ENCODE measurements around the gene ITGB3. TPM values are rescaled to one million over a fixed set of nuclear protein-coding genes. Genes with fewer than 3 reads are reported as not detected.

ITGB3 gene
- total RNA-seq, 1 donor from 2014 or later = 6.6 TPM

DNA sequence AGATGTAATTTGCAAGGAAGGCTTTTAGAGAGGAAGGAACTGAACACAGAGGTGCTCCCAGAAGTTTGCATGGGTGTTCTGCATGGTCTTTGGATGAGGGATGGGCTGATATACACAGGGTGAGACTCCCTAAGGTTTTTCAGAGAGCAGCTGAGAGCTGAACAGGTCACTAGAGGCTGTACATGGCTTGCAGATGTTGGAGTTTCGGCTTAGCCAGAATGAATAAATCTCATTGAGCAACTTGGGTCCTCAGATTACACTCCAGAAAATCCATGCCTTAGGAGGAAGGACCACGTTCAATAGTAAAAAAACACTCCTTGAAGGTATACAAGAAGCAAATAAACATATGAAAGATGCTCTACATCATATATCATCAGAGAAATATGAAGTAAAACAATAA is 7.5 kb upstream of the ITGB3 start:
- Histone ChIP-seq H3K27me3 (no peaks in the 10 kb centered on the region), H3K9me3 (no peaks in the 10 kb centered on the region), H3K4me3 (no peak overlapping the region), H3K36me3 (no peaks in the 10 kb centered on the region), H3K27ac (no peak overlapping the region), H3K4me1 (no peaks in the 10 kb centered on the region)
- TF ChIP-seq, protein P1, sequence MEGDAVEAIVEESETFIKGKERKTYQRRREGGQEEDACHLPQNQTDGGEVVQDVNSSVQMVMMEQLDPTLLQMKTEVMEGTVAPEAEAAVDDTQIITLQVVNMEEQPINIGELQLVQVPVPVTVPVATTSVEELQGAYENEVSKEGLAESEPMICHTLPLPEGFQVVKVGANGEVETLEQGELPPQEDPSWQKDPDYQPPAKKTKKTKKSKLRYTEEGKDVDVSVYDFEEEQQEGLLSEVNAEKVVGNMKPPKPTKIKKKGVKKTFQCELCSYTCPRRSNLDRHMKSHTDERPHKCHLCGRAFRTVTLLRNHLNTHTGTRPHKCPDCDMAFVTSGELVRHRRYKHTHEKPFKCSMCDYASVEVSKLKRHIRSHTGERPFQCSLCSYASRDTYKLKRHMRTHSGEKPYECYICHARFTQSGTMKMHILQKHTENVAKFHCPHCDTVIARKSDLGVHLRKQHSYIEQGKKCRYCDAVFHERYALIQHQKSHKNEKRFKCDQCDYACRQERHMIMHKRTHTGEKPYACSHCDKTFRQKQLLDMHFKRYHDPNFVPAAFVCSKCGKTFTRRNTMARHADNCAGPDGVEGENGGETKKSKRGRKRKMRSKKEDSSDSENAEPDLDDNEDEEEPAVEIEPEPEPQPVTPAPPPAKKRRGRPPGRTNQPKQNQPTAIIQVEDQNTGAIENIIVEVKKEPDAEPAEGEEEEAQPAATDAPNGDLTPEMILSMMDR (IDR thresholded peaks at IDR 0.05) = no peak
- ATAC-seq (no peak), DNase-seq (no peak)
- intact Hi-C loops (cut with DNase I) = no loop called here

DNA sequence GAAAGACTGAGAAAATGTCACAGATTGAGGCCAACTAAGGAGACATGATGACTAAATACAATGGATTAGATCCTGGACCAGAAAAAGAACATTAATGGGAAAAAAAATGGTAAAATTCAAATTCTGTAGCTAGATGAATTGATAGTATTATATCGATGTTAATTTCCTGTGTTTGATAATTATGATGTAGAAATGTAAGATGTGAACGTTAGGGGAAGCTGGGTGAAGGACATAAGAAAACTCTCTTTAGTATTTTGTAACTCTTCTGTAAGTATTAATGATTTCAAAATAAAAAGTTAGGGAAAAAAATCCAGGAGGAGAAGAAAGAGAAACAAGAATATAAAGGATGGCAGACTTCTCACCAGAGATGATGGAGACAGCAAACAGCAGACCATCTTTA is 2.8 kb upstream of the ITGB3 start:
- no peak for ATAC-seq
- Histone ChIP-seq H3K27me3 (peaks cover 12% of the 10 kb centered on the region), H3K4me1 (peaks cover 9% of the 10 kb centered on the region), H3K36me3 (no peaks in the 10 kb centered on the region), H3K9me3 (no peaks in the 10 kb centered on the region), H3K27ac (no peak overlapping the region), H3K4me3 (no peak overlapping the region)
- intact Hi-C loops (cut with DNase I) = no loop called here
- no peak for DNase-seq
- TF ChIP-seq, protein P1 (IDR thresholded peaks at IDR 0.05) = no peak

DNA sequence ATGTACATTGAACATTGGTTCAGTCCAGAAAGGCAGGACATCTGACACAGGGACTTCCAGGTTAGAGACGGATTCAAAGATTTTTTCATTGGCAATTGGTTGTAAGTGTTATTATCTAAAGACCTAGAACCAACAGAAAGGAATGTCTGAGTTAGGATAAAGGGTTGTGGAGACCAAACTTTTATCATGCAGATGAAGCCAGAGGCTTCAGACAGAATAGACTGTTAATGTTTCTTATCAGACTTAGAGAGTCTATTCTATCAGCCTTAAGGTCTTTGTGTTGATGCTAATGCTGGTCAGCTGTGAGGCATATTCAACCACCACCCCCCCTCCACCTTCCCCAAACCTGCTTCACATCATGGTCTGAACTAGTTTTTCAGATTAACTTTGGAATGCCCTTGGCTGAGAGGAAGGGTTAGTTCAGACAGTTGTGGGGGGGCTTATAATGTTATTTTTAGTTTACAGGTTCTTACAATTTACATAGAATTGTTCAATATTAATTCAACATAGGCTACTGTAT is 2.1 kb upstream of the ITGB3 start:
- intact Hi-C loops (cut with DNase I) = no loop called here

DNA sequence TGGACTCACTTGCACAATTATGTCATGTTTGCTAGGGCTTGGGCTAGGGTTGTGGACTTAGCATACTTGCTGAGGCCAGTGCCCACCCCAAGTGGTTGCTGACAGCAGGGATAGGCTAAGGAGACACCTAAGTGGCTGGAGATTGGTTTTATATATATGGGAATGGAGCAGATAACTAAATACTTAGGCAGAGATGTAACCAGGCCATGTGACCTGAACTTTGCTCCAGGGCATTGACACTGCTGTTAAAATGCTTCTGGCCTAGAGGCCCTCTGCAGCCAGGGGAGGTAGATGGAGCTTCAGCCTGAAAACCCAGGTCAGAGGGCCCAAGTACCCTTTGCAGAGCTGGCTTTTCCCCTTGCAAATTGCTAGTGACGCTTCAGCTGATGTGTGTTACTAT is 1.4 kb upstream of the ITGB3 start:
- TF ChIP-seq, protein P1 (IDR thresholded peaks at IDR 0.05) = no peak

More for the DNA sequence above, 2.1 kb upstream of the ITGB3 start:
- ATAC-seq (no peak), DNase-seq (no peak)
- Histone ChIP-seq H3K4me1 (peaks cover 9% of the 10 kb centered on the region), H3K9me3 (no peaks in the 10 kb centered on the region), H3K4me3 (no peak overlapping the region), H3K36me3 (no peaks in the 10 kb centered on the region), H3K27ac (no peak overlapping the region), H3K27me3 (peaks cover 12% of the 10 kb centered on the region)
- TF ChIP-seq, protein P1 (IDR thresholded peaks at IDR 0.05) = no peak

DNA sequence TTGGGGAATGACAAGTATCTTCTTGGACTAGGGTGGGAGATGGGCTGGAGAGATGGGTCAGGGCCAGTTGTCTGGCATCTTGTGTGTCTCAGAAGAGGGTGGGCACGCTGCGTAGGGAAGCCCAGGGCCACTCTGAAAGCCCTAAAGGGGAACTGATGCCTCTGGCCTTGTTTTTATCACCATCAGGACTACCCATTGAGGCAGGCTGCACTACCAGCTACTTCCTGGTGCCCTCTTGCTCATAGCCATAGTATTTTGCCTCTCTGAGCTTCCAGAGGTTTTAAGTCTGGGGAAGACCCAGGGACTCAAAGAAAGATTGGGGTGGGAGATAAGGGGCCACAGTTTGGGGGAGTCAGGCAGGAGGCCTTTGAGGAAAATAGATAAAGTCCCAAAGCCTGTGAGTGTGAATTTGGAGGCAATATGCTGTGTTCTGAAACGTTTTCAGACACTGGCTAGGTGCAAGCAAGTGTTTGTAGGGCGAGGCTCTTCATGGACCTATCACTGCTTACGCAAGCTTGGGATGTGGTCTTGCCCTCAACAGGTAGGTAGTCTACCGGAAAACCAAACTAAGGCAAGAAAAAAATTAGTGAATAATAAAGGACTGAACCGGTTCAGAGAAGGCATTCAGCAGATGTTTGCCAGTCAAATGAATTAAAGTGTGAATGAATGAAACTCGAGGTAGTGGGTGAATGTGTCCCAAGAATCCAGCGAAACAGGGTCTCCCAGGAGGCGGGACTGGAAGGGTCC is 688 bp upstream of the ITGB3 start:
- H3K27me3 ChIP-seq = peaks cover 12% of the 10 kb centered on the region
- ATAC-seq (no peak), DNase-seq (no peak)
- H3K27ac ChIP-seq = no peak overlapping the region
- no peaks in the 10 kb centered on the region for H3K36me3 ChIP-seq
- H3K4me3 ChIP-seq = peak overlapping the region; percentile 64
- no peaks in the 10 kb centered on the region for H3K9me3 ChIP-seq
- intact Hi-C loops (cut with DNase I) = no loop called here
- TF ChIP-seq, protein P1 (IDR thresholded peaks at IDR 0.05) = no peak
- H3K4me1 ChIP-seq = peaks cover 9% of the 10 kb centered on the region

More for the DNA sequence above, 1.4 kb upstream of the ITGB3 start:
- no peak overlapping the region for H3K4me3 ChIP-seq
- H3K36me3 ChIP-seq = no peaks in the 10 kb centered on the region
- DNase-seq (no peak), ATAC-seq (no peak)
- peaks cover 12% of the 10 kb centered on the region for H3K27me3 ChIP-seq
- H3K4me1 ChIP-seq = peaks cover 9% of the 10 kb centered on the region
- intact Hi-C loops (cut with DNase I) = no loop called here
- H3K27ac ChIP-seq = no peak overlapping the region
- no peaks in the 10 kb centered on the region for H3K9me3 ChIP-seq

All from upper lobe of right lung (tissue), 1 donor.